Neural cell (in vitro differentiated cells): ENCODE data around the gene PARVB. TPM values are rescaled to one million over a fixed set of nuclear protein-coding genes. Genes with fewer than 3 reads are reported as not detected.

ENCODE experiments used
- H2AFZ ChIP-seq: fragments of 200-600, 300-800 bp; sonication (generic), shearing (Covaris generic); 2 replicates; pipeline ENCODE4 v1.6.0; 2014; ENCODE audit warnings: low read depth, mild to moderate bottlenecking, antibody characterized with exemption, low read length, moderate library complexity
- H3F3A ChIP-seq: fragments of 200-600 bp; shearing (Covaris generic); 2 replicates; pipeline ENCODE4 v1.6.1; 2016; ENCODE audit warnings: mild to moderate bottlenecking, moderate library complexity, mixed read lengths, antibody characterized with exemption, low read length; ENCODE audit not compliant: insufficient read depth, poor library complexity, severe bottlenecking
- H3K27ac ChIP-seq: fragments of 200-600, 300-800 bp; sonication (generic), shearing (Covaris generic); 2 replicates; pipeline ENCODE4 v1.5.1; 2014; ENCODE audit warnings: mild to moderate bottlenecking, low read length, moderate library complexity
- H3K27me3 ChIP-seq: fragments of 300-800, 200-600 bp; sonication (generic), shearing (Covaris generic); 2 replicates; pipeline ENCODE4 v1.6.0; 2014; ENCODE audit warnings: mild to moderate bottlenecking, low read depth, low read length, moderate library complexity; ENCODE audit not compliant: insufficient read depth
- H3K36me3 ChIP-seq: fragments of 300-800, 200-600 bp; sonication (generic), shearing (Covaris generic); 2 replicates; pipeline ENCODE4 v1.5.1; 2014; ENCODE audit warnings: mild to moderate bottlenecking, antibody characterized with exemption, low read length, moderate library complexity; ENCODE audit not compliant: insufficient read depth
- H3K4me2 ChIP-seq: fragments of 300-800, 200-600 bp; sonication (generic), shearing (Covaris generic); 2 replicates; pipeline ENCODE4 v1.6.0; 2014; ENCODE audit warnings: mild to moderate bottlenecking, low read length
- H3K4me3 ChIP-seq: fragments of 300-800, 200-600 bp; sonication (generic), shearing (Covaris generic); 2 replicates; pipeline ENCODE4 v1.5.1; 2014; ENCODE audit warnings: mild to moderate bottlenecking, low read length, moderate library complexity
- H3K79me2 ChIP-seq: fragments of 200-600 bp; shearing (Covaris generic); replicated peaks from 2 replicates; pipeline ENCODE4 v1.6.0; 2014; ENCODE audit warnings: mild to moderate bottlenecking, low read length, moderate library complexity; ENCODE audit not compliant: insufficient read depth
- H3K9ac ChIP-seq: fragments of 300-800, 200-600 bp; sonication (generic), shearing (Covaris generic); 2 replicates; pipeline ENCODE4 v1.6.1; 2016; ENCODE audit warnings: mild to moderate bottlenecking, low read length, mixed read lengths
- H3K9me2 ChIP-seq: fragments of 200-600 bp; shearing (Covaris generic); 2 replicates; pipeline ENCODE4 v1.6.1; 2016; ENCODE audit warnings: mild to moderate bottlenecking, low read length, mixed read lengths; ENCODE audit not compliant: insufficient read depth
- H3K9me3 ChIP-seq: fragments of 200-600, 300-800 bp; sonication (generic), shearing (Covaris generic); 2 replicates; pipeline ENCODE4 v1.6.1; 2016; ENCODE audit warnings: mild to moderate bottlenecking, mixed run types, low read length, moderate library complexity, mixed read lengths
- H4K20me1 ChIP-seq: fragments of 200-600 bp; shearing (Covaris generic); 2 replicates; pipeline ENCODE4 v1.6.1; 2016; ENCODE audit warnings: mild to moderate bottlenecking, mixed run types; ENCODE audit not compliant: insufficient read depth
- CTCF ChIP-seq: fragments of 450-650 bp; IDR thresholded peaks from 2 replicates; pipeline ENCODE4 v1.5.1; 2014; ENCODE audit warnings: antibody characterized with exemption, mild to moderate bottlenecking, moderate library complexity; ENCODE audit not compliant: poor library complexity, severe bottlenecking
- EP300 ChIP-seq: fragments of 450-650 bp; conservative IDR thresholded peaks from 2 replicates; pipeline ENCODE4 v1.6.1; 2014; ENCODE audit warnings: antibody characterized with exemption, mild to moderate bottlenecking, moderate library complexity; ENCODE audit not compliant: poor library complexity, severe bottlenecking
- EZH2 ChIP-seq: fragments of 200-600, 300-800 bp; shearing (Covaris generic), sonication (generic); IDR thresholded peaks from 2 replicates; pipeline ENCODE4 v1.6.1; 2014; ENCODE audit warnings: antibody characterized with exemption, low read length, borderline replicate concordance, mild to moderate bottlenecking; ENCODE audit not compliant: insufficient read depth, poor library complexity, severe bottlenecking
- MXI1 ChIP-seq: fragments of 450-650 bp; conservative IDR thresholded peaks from 2 replicates; pipeline ENCODE4 v1.6.1; 2014; ENCODE audit warnings: antibody characterized with exemption, mild to moderate bottlenecking; ENCODE audit not compliant: poor library complexity, severe bottlenecking
- POLR2AphosphoS5 ChIP-seq: IDR thresholded peaks from 2 replicates; pipeline ENCODE4 v1.6.1; 2012
- RAD21 ChIP-seq: fragments of 450-650 bp; conservative IDR thresholded peaks from 2 replicates; pipeline ENCODE4 v1.6.1; 2014; ENCODE audit warnings: antibody characterized with exemption, mild to moderate bottlenecking, moderate library complexity
- REST ChIP-seq: IDR thresholded peaks from 2 replicates; pipeline ENCODE4 v1.6.1; 2012; ENCODE audit warnings: borderline replicate concordance
- SMC3 ChIP-seq: fragments of 450-650 bp; conservative IDR thresholded peaks from 2 replicates; pipeline ENCODE4 v1.6.1; 2014; ENCODE audit warnings: antibody characterized with exemption, mild to moderate bottlenecking, moderate library complexity; ENCODE audit not compliant: poor library complexity
- TAF1 ChIP-seq: IDR thresholded peaks from 2 replicates; pipeline ENCODE4 v1.6.1; 2012; ENCODE audit warnings: low read depth
- polyA plus RNA-seq: library from polyadenylated mRNA; depleted of rRNA; stranded (reverse); fragments of >200 nt; gene quantifications from 2 replicates; pipeline ENCODE4 v1.2.3, GENCODE V29; 2014

The PARVB gene
- polyA plus RNA-seq, 1 donor from 2014 or later, result 1.2 TPM

GRCh38 chr22:44220727-44221680 is 196.9 kb downstream of the PARVB start:
- no peak overlapping the region for H3K4me3 ChIP-seq
- H2AFZ ChIP-seq, result no peak overlapping the region
- H3K9me3 ChIP-seq, result no peaks in the 10 kb centered on the region
- H3K79me2 ChIP-seq, result no peaks in the 10 kb centered on the region
- no peaks in the 10 kb centered on the region for H3K36me3 ChIP-seq
- no peak for TF ChIP-seq TAF1
- TF ChIP-seq EZH2, result no peak
- no peak for TF ChIP-seq EP300
- TF ChIP-seq CTCF, result no peak
- no peak for TF ChIP-seq RAD21
- no peak for TF ChIP-seq MXI1
- no peak for TF ChIP-seq REST
- TF ChIP-seq SMC3, result no peak
- no peak for TF ChIP-seq POLR2AphosphoS5
- no peak overlapping the region for H3K4me2 ChIP-seq
- no peaks in the 10 kb centered on the region for H3F3A ChIP-seq
- no peak overlapping the region for H3K27ac ChIP-seq
- H3K9ac ChIP-seq, result no peak overlapping the region
- no peaks in the 10 kb centered on the region for H4K20me1 ChIP-seq
- no peaks in the 10 kb centered on the region for H3K27me3 ChIP-seq
- H3K9me2 ChIP-seq, result no peaks in the 10 kb centered on the region

GRCh38 chr22:44221710-44222475 is 197.8 kb downstream of the PARVB start:
- H4K20me1 ChIP-seq, result no peaks in the 10 kb centered on the region

More at GRCh38 chr22:44221710-44222475, 197.8 kb downstream of the PARVB start:
- Histone ChIP-seq H3K27ac (no peak overlapping the region), H3K36me3 (no peaks in the 10 kb centered on the region), H3K79me2 (no peaks in the 10 kb centered on the region), H3K9me2 (no peaks in the 10 kb centered on the region), H3K4me2 (no peak overlapping the region), H3K9me3 (no peaks in the 10 kb centered on the region), H3F3A (no peaks in the 10 kb centered on the region), H3K4me3 (no peak overlapping the region), H3K27me3 (no peaks in the 10 kb centered on the region), H3K9ac (no peak overlapping the region), H2AFZ (no peak overlapping the region)
- TF ChIP-seq POLR2AphosphoS5 (no peak), REST (no peak), MXI1 (no peak), EP300 (no peak), RAD21 (no peak), SMC3 (no peak), TAF1 (no peak), EZH2 (no peak), CTCF (no peak)
